HFF-Myc (cell line): ENCODE data around the gene CELSR2.

ENCODE experiments used
- DNase-seq: peaks from one replicate; pipeline ENCODE4 v3.0.0-alpha.2; 2011; ENCODE audit warnings: low read depth; ENCODE audit errors: extremely low read depth
- H3K4me3 ChIP-seq: replicated peaks from 2 replicates; pipeline ENCODE4 v1.5.1; 2011; ENCODE audit warnings: low read depth, mild to moderate bottlenecking, control low read depth, low read length
- TF ChIP-seq, protein P1 (sequence below): IDR thresholded peaks from 2 replicates; pipeline ENCODE4 v1.5.1; 2012; ENCODE audit warnings: mild to moderate bottlenecking, low read depth, low read length, control low read depth; ENCODE audit errors: missing control alignments

CELSR2 gene

DNA sequence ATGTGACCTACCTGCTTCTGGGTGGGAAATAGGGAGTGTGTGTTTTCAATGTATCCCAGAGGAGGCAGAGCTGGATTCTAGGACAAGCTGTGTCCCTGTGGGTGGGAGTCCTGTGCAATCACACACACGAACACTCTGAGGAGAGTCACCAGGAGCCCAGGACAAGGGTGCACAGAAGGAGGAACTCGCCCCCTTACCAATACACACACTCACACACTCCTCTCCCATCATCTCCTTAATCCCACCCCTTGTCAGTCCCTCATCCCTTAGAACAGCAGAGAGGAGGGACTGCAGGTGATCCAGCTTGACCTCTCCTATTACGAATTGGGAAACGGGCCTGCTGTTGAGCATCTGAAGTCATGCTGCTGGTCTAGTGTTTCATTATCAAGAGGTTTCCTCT lies 65.9 kb downstream of the CELSR2 start:
- TF ChIP-seq, protein P1, sequence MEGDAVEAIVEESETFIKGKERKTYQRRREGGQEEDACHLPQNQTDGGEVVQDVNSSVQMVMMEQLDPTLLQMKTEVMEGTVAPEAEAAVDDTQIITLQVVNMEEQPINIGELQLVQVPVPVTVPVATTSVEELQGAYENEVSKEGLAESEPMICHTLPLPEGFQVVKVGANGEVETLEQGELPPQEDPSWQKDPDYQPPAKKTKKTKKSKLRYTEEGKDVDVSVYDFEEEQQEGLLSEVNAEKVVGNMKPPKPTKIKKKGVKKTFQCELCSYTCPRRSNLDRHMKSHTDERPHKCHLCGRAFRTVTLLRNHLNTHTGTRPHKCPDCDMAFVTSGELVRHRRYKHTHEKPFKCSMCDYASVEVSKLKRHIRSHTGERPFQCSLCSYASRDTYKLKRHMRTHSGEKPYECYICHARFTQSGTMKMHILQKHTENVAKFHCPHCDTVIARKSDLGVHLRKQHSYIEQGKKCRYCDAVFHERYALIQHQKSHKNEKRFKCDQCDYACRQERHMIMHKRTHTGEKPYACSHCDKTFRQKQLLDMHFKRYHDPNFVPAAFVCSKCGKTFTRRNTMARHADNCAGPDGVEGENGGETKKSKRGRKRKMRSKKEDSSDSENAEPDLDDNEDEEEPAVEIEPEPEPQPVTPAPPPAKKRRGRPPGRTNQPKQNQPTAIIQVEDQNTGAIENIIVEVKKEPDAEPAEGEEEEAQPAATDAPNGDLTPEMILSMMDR: no peak
- H3K4me3 ChIP-seq: no peak overlapping the region
- no peak for DNase-seq

DNA sequence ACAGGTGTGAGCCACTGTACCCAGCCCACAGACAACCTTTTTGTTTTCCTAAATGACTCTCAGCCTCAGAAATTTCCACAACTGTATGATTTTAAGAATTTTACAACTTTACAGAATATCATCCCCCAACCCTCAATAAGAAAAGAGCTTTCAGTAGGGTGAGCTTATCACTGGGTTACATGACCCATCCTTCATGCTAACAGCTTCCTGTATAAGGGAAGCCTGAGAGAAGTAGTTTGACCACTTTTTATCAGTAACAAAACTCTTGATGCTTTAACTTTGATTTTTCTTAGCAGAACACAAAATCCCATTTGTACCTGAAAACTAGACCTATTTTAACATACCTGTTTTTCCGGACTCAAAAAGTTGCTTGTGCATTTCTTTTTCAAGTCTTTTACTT lies 67.2 kb downstream of the CELSR2 start:
- no peak overlapping the region for H3K4me3 ChIP-seq
- TF ChIP-seq, protein P1: no peak
- no peak for DNase-seq

DNA sequence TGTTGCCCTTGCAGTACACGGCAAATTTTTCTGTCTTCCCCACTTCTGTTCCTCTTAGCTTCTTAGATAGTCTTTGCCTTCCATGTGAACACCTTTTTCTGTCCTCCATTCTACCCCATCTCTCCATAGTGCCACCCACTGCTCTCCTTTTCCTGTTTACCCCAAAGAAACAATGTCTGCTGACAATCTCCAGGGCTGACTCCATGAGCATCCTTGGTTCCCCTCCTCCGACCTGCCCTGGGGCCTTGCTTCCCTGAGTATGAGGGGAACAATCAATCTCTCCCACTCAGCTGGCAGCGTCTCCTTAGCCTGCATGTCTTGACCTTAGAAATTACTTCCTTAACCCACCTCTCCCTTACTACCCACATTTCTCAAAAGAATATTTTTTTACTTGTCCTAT lies 69.8 kb downstream of the CELSR2 start:
- H3K4me3 ChIP-seq: no peak overlapping the region
- no peak for DNase-seq
- TF ChIP-seq, protein P1: no peak

DNA sequence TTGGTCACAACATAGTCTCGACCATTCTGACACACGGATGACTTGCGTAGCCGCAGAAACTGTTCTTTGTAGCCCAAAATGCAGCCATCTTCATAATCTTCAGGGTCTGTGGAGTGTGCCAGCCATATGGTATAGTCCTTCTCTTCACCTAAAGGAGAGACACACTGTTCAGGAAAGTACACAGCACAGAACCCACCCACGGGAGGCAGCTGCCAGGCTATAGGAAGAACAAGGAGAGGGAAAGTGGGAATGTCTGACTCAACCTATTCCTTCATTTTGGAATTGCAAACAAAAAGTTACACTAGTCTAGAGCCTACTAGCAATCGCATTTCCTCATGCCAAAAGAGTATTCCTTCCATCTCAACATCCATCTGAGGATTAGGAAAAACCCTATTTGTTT lies 73.6 kb downstream of the CELSR2 start:
- no peak overlapping the region for H3K4me3 ChIP-seq
- DNase-seq: no peak
- TF ChIP-seq, protein P1: no peak
